Measurements from ENCODE around the gene PRDM10. TPM values are rescaled to one million over a fixed set of nuclear protein-coding genes. Genes with fewer than 3 reads are reported as not detected.
"Not testable (repeated sequence)": the region's sequence is repeated elsewhere in the genome, so short reads cannot be mapped to it uniquely, and the experiment has no call there.

PRDM10 gene
- total RNA-seq, 1 donor from 2014 or later, result 14.6 TPM

GRCh38 chr11:129973809-129974208 lies 28.8 kb downstream of the PRDM10 start:
- no peaks in the 10 kb centered on the region for H3K9me3 Mint-ChIP-seq
- H3K27ac Mint-ChIP-seq, result no peak overlapping the region
- H3K4me1 Mint-ChIP-seq, result peaks cover 32% of the 10 kb centered on the region
- H3K4me3 Mint-ChIP-seq, result no peak overlapping the region
- CTCF ChIA-PET, result interaction anchor here (0.8 to 1.0 kb wide), 3 partner anchors 18 to 158 kb away, joined by 3 to 5 read pairs (median 3); no protein-coding TSS in a partner anchor
- POLR2A ChIA-PET, result interaction anchor here (1.0 to 2.9 kb wide), 3 partner anchors 13 to 97 kb away, joined by 4 to 28 read pairs (median 5); partner anchors contain the start of gene PRDM10
- TF ChIP-seq CTCF (IDR thresholded peaks at IDR 0.05), result no peak
- intact Hi-C loops (cut with micrococcal nuclease), result loop anchor here (1.0 kb wide), 1 partner anchor 28 kb away; the partner anchor contains the start of gene PRDM10
- ATAC-seq (ENCODE audit: low read depth), result no peak
- peaks cover 19% of the 10 kb centered on the region for H3K27me3 Mint-ChIP-seq
- no peak for DNase-seq
- H3K36me3 Mint-ChIP-seq (ENCODE audit: low read depth), result peaks cover 15% of the 10 kb centered on the region

- POLR2A ChIA-PET, result interaction anchor here (1.0 to 2.9 kb wide), 3 partner anchors 13 to 98 kb away, joined by 4 to 28 read pairs (median 5); partner anchors contain the start of gene PRDM10
- ATAC-seq (ENCODE audit: low read depth) (peak; percentile 89), DNase-seq (no peak)
- H3K36me3 Mint-ChIP-seq (ENCODE audit: low read depth), result peaks cover 15% of the 10 kb centered on the region
- CTCF ChIA-PET, result interaction anchor here (0.8 to 1.1 kb wide), 5 partner anchors 19 to 159 kb away, joined by 3 to 5 read pairs (median 3); no protein-coding TSS in a partner anchor
- H3K4me3 Mint-ChIP-seq, result peak overlapping the region; percentile 13
- peak overlapping the region; percentile 1 for H3K27ac Mint-ChIP-seq
- no peak for TF ChIP-seq CTCF (IDR thresholded peaks at IDR 0.05)
- peaks cover 32% of the 10 kb centered on the region for H3K4me1 Mint-ChIP-seq
- H3K9me3 Mint-ChIP-seq, result no peaks in the 10 kb centered on the region
- intact Hi-C loops (cut with micrococcal nuclease), result loop anchor here (1.0 kb wide), 1 partner anchor 29 kb away; the partner anchor contains the start of gene PRDM10
- H3K27me3 Mint-ChIP-seq, result peaks cover 17% of the 10 kb centered on the region
These were observed 29.6 kb downstream of the PRDM10 start for GRCh38 chr11:129973068-129973467.

- Mint-ChIP-seq H3K27me3 (peaks cover 17% of the 10 kb centered on the region), H3K27ac (peak overlapping the region; percentile 1), H3K9me3 (no peaks in the 10 kb centered on the region), H3K4me1 (peaks cover 32% of the 10 kb centered on the region), H3K4me3 (peak overlapping the region; percentile 13), H3K36me3 (ENCODE audit: low read depth) (peaks cover 14% of the 10 kb centered on the region)
- TF ChIP-seq CTCF (IDR thresholded peaks at IDR 0.05), result no peak
- ATAC-seq (ENCODE audit: low read depth) (no peak), DNase-seq (no peak)
- intact Hi-C loops (cut with micrococcal nuclease), result loop anchor here (1.0 kb wide), 1 partner anchor 30 kb away; the partner anchor contains the start of gene PRDM10
- CTCF ChIA-PET, result interaction anchor here (0.9 to 1.1 kb wide), 3 partner anchors 31 to 159 kb away, joined by 3 to 5 read pairs (median 3); no protein-coding TSS in a partner anchor
- POLR2A ChIA-PET, result interaction anchor here (1.4 to 2.9 kb wide), 2 partner anchors 12 to 30 kb away, joined by 4 to 28 read pairs; partner anchors contain the start of gene PRDM10
These were observed 30.0 kb downstream of the PRDM10 start for GRCh38 chr11:129972611-129973010.

GRCh38 chr11:129971856-129972255 lies 30.8 kb downstream of the PRDM10 start:
- H3K9me3 Mint-ChIP-seq; CTCF ChIA-PET; H3K27ac Mint-ChIP-seq; H3K4me3 Mint-ChIP-seq; DNase-seq; intact Hi-C loops (cut with micrococcal nuclease); ATAC-seq (ENCODE audit: low read depth): not testable (repeated sequence)
- Mint-ChIP-seq H3K27me3 (peaks cover 16% of the 10 kb centered on the region), H3K4me1 (peaks cover 32% of the 10 kb centered on the region), H3K36me3 (ENCODE audit: low read depth) (peaks cover 12% of the 10 kb centered on the region)
- POLR2A ChIA-PET, result interaction anchor here (2.9 kb wide), 1 partner anchor 31 kb away, joined by 28 read pairs; the partner anchor contains the start of gene PRDM10

- no peak for TF ChIP-seq CTCF (IDR thresholded peaks at IDR 0.05)
- no peak overlapping the region for H3K4me3 Mint-ChIP-seq
- ChIA-PET POLR2A (no interaction called here), CTCF (no interaction called here)
- ATAC-seq (ENCODE audit: low read depth) (no peak), DNase-seq (no peak)
- no peak overlapping the region for H3K27ac Mint-ChIP-seq
- H3K27me3 Mint-ChIP-seq, result peaks cover 6% of the 10 kb centered on the region
- peaks cover 10% of the 10 kb centered on the region for H3K36me3 Mint-ChIP-seq (ENCODE audit: low read depth)
- intact Hi-C loops (cut with micrococcal nuclease), result no loop called here
- H3K4me1 Mint-ChIP-seq, result peaks cover 34% of the 10 kb centered on the region
- no peaks in the 10 kb centered on the region for H3K9me3 Mint-ChIP-seq
These were observed 32.7 kb downstream of the PRDM10 start for GRCh38 chr11:129969920-129970319.

Data from activated B cell treated with CpG ODN at 0.5 μM for 24 hours (primary cell).